Activated T-helper 2 cell treated with anti-CD3 and anti-CD28 coated beads, Interferon-gamma antibody, Interleukin-2, Interleukin-4, amounts not matched to agents 10 μg/mL and 5 μg/mL and 100 μg/mL, durations not matched to agents 14 hours and 24 hours and 36 hours (primary cell): ENCODE measurements around the gene ELAVL2. TPM values are rescaled to one million over a fixed set of nuclear protein-coding genes. Genes with fewer than 3 reads are reported as not detected.

Experiments used
- DNase-seq: peaks from one replicate; pipeline ENCODE4 v3.0.0; 2021; ENCODE audit warnings: low spot score
- H3K27ac Mint-ChIP-seq: one replicate; pipeline ENCODE4 v1.8.0; 2021; ENCODE audit warnings: mixed read lengths
- H3K27me3 Mint-ChIP-seq: one replicate; pipeline ENCODE4 v1.8.0; 2021; ENCODE audit warnings: low read depth, mixed read lengths
- H3K36me3 Mint-ChIP-seq: one replicate; pipeline ENCODE4 v1.8.0; 2021; ENCODE audit warnings: low read depth, mixed read lengths
- H3K4me1 Mint-ChIP-seq: one replicate; pipeline ENCODE4 v1.8.0; 2021; ENCODE audit warnings: low read depth, mixed read lengths
- H3K4me3 Mint-ChIP-seq: one replicate; pipeline ENCODE4 v1.8.0; 2021; ENCODE audit warnings: low read depth, mild to moderate bottlenecking, moderate library complexity, mixed read lengths
- H3K9me3 Mint-ChIP-seq: one replicate; pipeline ENCODE4 v1.8.0; 2021; ENCODE audit warnings: mixed read lengths
- intact Hi-C: fragments of 100-400 bp; cut with micrococcal nuclease; formaldehyde crosslinking; loops from one replicate; pipeline ENCODE4 v1.15.1; 2023
- total RNA-seq: library from RNA; stranded (reverse); gene quantifications from 2 replicates; pipeline ENCODE4 v1.2.3, GENCODE V29; 2022

ELAVL2 gene
- total RNA-seq, 1 donor from 2014 or later = not detected

DNA sequence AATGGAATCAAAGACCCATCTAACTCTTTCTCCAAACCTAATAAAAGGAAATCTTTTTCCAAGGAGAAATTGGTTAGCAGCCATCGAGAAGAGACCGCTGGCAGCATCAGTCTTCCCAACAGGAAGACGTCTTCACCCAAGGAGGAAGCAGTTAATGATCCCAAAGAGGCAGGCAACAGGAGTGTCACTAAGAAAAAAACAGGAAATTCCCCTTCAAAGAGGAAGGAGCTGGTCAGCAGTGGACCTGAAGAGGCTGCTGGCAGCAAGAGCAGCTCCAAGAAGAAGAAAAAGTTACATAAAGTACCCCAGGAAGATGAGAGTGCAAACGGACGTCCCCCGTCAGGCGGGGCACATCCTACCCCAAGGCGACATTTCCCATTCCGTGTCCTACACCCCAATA is 143.7 kb downstream of the ELAVL2 start:
- no peak for DNase-seq
- Mint-ChIP-seq H3K4me3 (no peak overlapping the region), H3K27me3 (no peaks in the 10 kb centered on the region), H3K36me3 (no peaks in the 10 kb centered on the region), H3K27ac (no peak overlapping the region), H3K4me1 (no peaks in the 10 kb centered on the region), H3K9me3 (peaks cover 26% of the 10 kb centered on the region)
- intact Hi-C loops = no loop called here

DNA sequence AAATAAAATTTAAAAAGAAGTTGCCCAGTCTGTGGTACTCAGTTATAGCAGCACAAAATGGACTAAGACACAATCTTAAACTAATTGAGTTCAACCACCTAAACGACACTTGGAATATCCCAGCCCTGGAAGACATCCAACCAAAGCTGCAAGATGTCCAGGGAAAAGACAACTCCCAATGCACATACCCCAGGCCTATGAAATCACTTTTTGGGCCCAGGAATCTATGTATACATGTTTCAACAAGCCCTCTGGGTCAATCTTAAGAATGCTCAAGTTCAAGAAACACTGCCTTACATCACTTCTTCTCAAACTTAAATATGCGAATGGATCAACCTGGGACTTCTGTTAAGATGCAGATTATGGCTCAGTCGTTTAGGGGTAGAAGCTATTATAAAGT is 148.6 kb downstream of the ELAVL2 start:
- H3K4me3 Mint-ChIP-seq = no peak overlapping the region
- no peak overlapping the region for H3K27ac Mint-ChIP-seq
- intact Hi-C loops = no loop called here
- no peak for DNase-seq
- no peaks in the 10 kb centered on the region for H3K36me3 Mint-ChIP-seq
- H3K4me1 Mint-ChIP-seq = no peaks in the 10 kb centered on the region
- no peaks in the 10 kb centered on the region for H3K27me3 Mint-ChIP-seq
- H3K9me3 Mint-ChIP-seq = peaks cover 35% of the 10 kb centered on the region

DNA sequence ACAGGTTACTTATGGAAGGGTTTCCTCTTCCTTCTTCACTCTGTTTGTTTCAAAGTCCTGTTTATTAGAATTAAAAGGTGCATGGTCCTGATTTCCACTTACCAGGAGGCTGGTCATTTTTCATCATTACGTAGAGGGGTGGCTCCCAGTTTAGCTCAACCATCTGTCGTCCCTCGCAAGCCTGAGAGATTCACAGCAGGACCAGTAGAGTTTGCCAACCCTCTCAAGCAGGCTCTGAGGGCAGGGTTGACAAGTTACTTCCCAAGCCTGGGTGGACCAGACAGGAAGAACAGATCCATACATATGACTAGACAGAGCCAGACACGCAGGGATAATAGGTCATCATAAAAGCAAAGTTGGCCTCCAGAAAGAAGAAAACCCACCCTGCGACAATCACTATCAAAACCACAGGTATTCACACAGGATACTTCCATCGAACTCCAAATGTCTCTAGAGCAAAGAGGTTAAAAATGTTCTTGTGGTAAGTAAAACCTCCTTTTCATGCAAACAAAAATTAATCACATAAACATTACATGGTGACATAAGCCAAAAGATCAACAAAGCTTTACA is 151.9 kb downstream of the ELAVL2 start:
- H3K36me3 Mint-ChIP-seq = no peaks in the 10 kb centered on the region
- intact Hi-C loops = no loop called here
- H3K27ac Mint-ChIP-seq = no peak overlapping the region
- H3K4me1 Mint-ChIP-seq = no peaks in the 10 kb centered on the region
- H3K27me3 Mint-ChIP-seq = no peaks in the 10 kb centered on the region
- DNase-seq = no peak
- H3K9me3 Mint-ChIP-seq = peaks cover 28% of the 10 kb centered on the region
- H3K4me3 Mint-ChIP-seq = no peak overlapping the region

DNA sequence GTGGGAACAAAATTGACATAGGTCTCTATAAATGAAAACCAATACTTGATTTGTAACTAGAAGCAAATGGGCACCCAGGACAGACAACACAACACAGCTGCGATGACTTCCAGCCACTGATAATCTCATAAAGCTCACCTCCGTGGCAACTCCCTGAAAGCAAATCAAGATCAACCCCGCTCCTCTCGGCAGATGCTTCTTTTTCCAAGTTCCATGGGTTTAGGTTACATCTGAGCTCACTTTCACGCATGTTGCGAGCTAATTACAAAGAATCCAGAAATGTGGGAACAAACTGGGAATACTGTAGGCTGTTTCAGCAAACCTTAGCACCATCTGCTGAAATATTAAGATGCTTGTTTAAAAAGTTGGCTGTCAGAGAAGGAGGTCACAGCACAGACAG is 153.9 kb downstream of the ELAVL2 start:
- no peak overlapping the region for H3K4me3 Mint-ChIP-seq
- peaks cover 35% of the 10 kb centered on the region for H3K9me3 Mint-ChIP-seq
- no peak for DNase-seq
- intact Hi-C loops = no loop called here
- no peaks in the 10 kb centered on the region for H3K36me3 Mint-ChIP-seq
- H3K27ac Mint-ChIP-seq = no peak overlapping the region
- no peaks in the 10 kb centered on the region for H3K4me1 Mint-ChIP-seq
- H3K27me3 Mint-ChIP-seq = no peaks in the 10 kb centered on the region

- no peaks in the 10 kb centered on the region for H3K27me3 Mint-ChIP-seq
- no peak overlapping the region for H3K27ac Mint-ChIP-seq
- H3K36me3 Mint-ChIP-seq = no peaks in the 10 kb centered on the region
- intact Hi-C loops = no loop called here
- peaks cover 36% of the 10 kb centered on the region for H3K9me3 Mint-ChIP-seq
- no peaks in the 10 kb centered on the region for H3K4me1 Mint-ChIP-seq
- H3K4me3 Mint-ChIP-seq = no peak overlapping the region
- DNase-seq = no peak
These were observed 156.3 kb downstream of the ELAVL2 start for GRCh38 chr9:23669776-23670175.

DNA sequence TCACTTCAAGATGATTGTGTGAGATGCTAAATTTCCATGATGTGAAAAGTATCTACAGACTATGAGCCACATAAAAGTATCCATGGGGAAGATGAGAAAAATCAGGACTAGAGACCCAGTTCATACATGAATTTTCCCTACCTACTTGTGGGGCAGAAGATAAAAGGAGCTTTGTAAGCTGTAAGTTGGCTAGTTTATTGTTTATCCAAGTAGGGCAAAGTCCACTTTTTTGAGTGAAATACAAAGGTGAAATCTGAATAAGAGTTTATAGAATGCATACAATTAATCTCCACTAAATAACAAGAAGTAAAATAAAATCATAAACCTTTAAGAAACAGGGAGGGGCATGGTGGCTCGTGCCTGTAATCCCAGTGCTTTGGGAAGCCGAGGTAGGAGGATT is 160.4 kb downstream of the ELAVL2 start:
- intact Hi-C loops = no loop called here
- Mint-ChIP-seq H3K4me3 (no peak overlapping the region), H3K36me3 (no peaks in the 10 kb centered on the region), H3K4me1 (no peaks in the 10 kb centered on the region), H3K9me3 (peaks cover 41% of the 10 kb centered on the region), H3K27me3 (no peaks in the 10 kb centered on the region), H3K27ac (no peak overlapping the region)
- no peak for DNase-seq

GRCh38 chr9:23665051-23665450 is 161.0 kb downstream of the ELAVL2 start:
- no peak for DNase-seq
- intact Hi-C loops = no loop called here
- Mint-ChIP-seq H3K4me3 (no peak overlapping the region), H3K27ac (no peak overlapping the region), H3K36me3 (no peaks in the 10 kb centered on the region), H3K27me3 (no peaks in the 10 kb centered on the region), H3K9me3 (peaks cover 40% of the 10 kb centered on the region), H3K4me1 (no peaks in the 10 kb centered on the region)

DNA sequence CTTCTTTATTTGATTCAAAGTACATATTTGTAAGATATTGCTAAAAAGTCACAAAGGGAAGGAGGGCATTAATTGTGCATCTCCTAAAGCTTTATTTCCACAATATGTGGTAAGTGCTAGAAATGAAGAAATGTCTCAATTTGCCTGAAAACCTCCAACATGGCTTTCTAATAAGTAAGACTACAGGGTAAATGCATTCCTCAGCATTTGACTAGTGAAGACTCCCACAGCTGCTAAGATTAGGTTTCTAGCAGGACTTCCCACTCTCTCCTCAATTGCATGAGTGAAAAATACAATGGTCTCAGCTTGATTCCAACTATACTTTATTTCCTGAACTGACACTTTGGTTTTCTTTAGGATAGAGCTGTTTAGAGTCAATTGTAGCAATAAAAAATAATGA is 162.1 kb downstream of the ELAVL2 start:
- Mint-ChIP-seq H3K27ac (no peak overlapping the region), H3K9me3 (peaks cover 40% of the 10 kb centered on the region), H3K36me3 (no peaks in the 10 kb centered on the region), H3K27me3 (no peaks in the 10 kb centered on the region), H3K4me1 (no peaks in the 10 kb centered on the region), H3K4me3 (no peak overlapping the region)
- no peak for DNase-seq
- intact Hi-C loops = no loop called here

DNA sequence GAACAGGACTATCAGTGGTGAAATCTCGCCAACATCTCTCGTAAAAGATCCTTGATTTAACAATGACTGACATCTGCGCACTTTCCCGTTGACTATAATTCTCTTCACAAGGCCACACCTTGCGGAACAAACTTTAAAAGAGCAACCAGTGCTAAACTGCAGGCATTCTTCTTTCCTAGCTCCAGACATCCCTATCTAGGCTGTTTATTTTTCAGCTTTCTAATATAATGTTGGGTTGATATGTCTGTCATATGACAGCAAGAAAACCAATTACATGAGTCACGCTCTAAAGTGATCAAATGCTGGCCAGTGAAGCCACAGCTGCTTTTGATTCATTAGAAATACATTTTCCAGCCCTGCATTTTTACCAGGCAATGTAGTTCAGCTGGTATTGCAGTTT is 162.5 kb downstream of the ELAVL2 start:
- Mint-ChIP-seq H3K9me3 (peaks cover 39% of the 10 kb centered on the region), H3K4me3 (no peak overlapping the region), H3K27me3 (no peaks in the 10 kb centered on the region), H3K4me1 (no peaks in the 10 kb centered on the region), H3K36me3 (no peaks in the 10 kb centered on the region), H3K27ac (no peak overlapping the region)
- intact Hi-C loops = no loop called here
- DNase-seq = no peak

DNA sequence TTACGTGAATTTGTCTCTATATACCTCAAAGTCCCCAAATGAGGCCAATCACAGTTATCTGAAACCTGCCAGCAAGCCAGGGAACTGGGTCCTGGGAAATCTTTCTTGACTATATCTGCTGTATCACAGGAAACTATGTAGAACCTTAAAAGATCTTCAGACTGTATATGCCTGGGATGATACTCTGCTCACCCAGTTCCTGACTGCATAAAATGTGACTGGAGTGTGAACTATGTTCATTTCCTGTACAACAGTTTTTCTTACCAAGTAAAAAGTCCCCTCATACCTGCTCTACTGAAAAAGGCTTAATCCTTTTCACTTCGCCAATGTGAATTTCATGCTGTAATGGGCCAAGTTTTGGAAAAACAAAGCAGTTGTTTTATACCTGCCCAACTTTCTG is 162.9 kb downstream of the ELAVL2 start:
- H3K27me3 Mint-ChIP-seq = no peaks in the 10 kb centered on the region
- H3K4me3 Mint-ChIP-seq = no peak overlapping the region
- H3K27ac Mint-ChIP-seq = no peak overlapping the region
- H3K4me1 Mint-ChIP-seq = no peaks in the 10 kb centered on the region
- DNase-seq = no peak
- intact Hi-C loops = no loop called here
- H3K36me3 Mint-ChIP-seq = no peaks in the 10 kb centered on the region
- H3K9me3 Mint-ChIP-seq = peaks cover 38% of the 10 kb centered on the region

DNA sequence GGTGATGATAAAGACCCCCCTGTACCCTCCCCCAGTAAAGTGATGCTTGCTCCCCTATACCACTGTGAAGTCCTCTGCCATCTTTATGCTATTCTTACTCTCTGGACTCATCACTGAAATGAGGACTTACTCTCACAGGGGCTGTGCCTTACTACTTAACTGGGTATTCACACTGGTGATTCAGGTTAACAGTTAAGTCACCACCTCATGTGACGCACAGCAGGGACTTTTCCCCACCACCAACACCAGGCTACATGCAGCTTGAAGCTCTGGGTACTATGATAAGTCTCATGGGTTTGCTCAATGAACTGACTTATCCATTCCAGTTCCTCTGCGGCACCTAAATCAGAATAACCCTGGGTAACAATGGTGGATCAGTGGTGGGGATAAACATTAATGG is 163.7 kb downstream of the ELAVL2 start:
- H3K27me3 Mint-ChIP-seq = no peaks in the 10 kb centered on the region
- no peaks in the 10 kb centered on the region for H3K4me1 Mint-ChIP-seq
- no peak overlapping the region for H3K4me3 Mint-ChIP-seq
- intact Hi-C loops = no loop called here
- H3K9me3 Mint-ChIP-seq = peaks cover 31% of the 10 kb centered on the region
- H3K27ac Mint-ChIP-seq = no peak overlapping the region
- DNase-seq = no peak
- H3K36me3 Mint-ChIP-seq = no peaks in the 10 kb centered on the region

DNA sequence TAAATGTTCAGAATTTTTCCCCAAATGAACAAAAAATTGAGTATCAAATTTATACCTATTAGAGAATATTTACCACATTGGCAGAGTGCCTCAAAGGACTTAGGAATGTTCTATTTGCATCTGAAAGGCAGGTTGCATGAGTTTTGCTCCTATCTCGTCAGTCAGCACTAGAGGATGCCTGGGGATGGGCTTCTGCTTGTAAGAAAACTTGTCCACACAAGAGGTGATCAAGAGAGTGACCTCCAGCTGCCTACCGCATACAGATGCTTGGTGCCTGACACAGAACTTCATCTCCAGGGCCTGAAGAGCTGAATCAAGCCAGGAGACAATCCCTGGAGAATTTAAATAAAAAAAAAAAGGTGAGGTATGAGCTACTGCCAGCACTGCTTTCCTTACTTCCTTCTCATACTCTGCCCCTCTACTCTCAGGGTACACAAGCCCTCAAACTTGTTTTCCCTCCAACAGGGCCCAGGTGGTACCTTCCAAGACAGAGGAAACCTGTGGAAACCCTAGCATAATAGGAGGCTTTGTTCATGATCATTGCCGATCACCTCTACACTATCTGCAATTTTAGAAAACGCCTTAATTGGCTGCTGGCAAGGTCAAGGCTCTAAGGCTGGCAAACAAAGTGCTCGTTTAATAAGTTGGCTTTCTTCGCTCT is 166.6 kb downstream of the ELAVL2 start:
- no peak overlapping the region for H3K4me3 Mint-ChIP-seq
- no peak for DNase-seq
- no peak overlapping the region for H3K27ac Mint-ChIP-seq
- peaks cover 37% of the 10 kb centered on the region for H3K9me3 Mint-ChIP-seq
- no peaks in the 10 kb centered on the region for H3K27me3 Mint-ChIP-seq
- intact Hi-C loops = no loop called here
- no peaks in the 10 kb centered on the region for H3K4me1 Mint-ChIP-seq
- H3K36me3 Mint-ChIP-seq = no peaks in the 10 kb centered on the region

- Mint-ChIP-seq H3K27ac (no peak overlapping the region), H3K27me3 (no peaks in the 10 kb centered on the region), H3K4me1 (no peaks in the 10 kb centered on the region), H3K9me3 (peaks cover 42% of the 10 kb centered on the region), H3K36me3 (no peaks in the 10 kb centered on the region), H3K4me3 (no peak overlapping the region)
- no peak for DNase-seq
- intact Hi-C loops = no loop called here
These were observed 167.4 kb downstream of the ELAVL2 start for GRCh38 chr9:23658376-23659258.
